ENCODE results near the gene COX8C.

- TF ChIP-seq, protein P1, sequence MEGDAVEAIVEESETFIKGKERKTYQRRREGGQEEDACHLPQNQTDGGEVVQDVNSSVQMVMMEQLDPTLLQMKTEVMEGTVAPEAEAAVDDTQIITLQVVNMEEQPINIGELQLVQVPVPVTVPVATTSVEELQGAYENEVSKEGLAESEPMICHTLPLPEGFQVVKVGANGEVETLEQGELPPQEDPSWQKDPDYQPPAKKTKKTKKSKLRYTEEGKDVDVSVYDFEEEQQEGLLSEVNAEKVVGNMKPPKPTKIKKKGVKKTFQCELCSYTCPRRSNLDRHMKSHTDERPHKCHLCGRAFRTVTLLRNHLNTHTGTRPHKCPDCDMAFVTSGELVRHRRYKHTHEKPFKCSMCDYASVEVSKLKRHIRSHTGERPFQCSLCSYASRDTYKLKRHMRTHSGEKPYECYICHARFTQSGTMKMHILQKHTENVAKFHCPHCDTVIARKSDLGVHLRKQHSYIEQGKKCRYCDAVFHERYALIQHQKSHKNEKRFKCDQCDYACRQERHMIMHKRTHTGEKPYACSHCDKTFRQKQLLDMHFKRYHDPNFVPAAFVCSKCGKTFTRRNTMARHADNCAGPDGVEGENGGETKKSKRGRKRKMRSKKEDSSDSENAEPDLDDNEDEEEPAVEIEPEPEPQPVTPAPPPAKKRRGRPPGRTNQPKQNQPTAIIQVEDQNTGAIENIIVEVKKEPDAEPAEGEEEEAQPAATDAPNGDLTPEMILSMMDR (IDR thresholded peaks at IDR 0.05; ENCODE audit: borderline replicate concordance, extremely low read depth, low read length, poor library complexity, severe bottlenecking): no peak
- TF ChIP-seq EZH2 (IDR thresholded peaks at IDR 0.05; ENCODE audit: borderline replicate concordance, low read depth, low read length, severe bottlenecking): no peak
Observed at GRCh38 chr14:93309427-93309966, 37.5 kb upstream of the COX8C start.

Measured in DND-41 (cell line).